AG20443 (cell line): Measurements from ENCODE around the gene ACAP3.

Experiments used
- DNase-seq: peaks from one replicate; pipeline ENCODE4 v3.0.0; 2012; ENCODE audit warnings: low spot score, mixed read lengths

ACAP3 gene

GRCh38 chr1:1285102-1285571 is 22.6 kb downstream of the ACAP3 start:
- no peak for DNase-seq

- no peak for DNase-seq
Measured at GRCh38 chr1:1284221-1285101, 23.3 kb downstream of the ACAP3 start.

- DNase-seq, result peak; percentile 33
Measured at GRCh38 chr1:1283821-1284220, 23.9 kb downstream of the ACAP3 start.

GRCh38 chr1:1282998-1283397 is 24.7 kb downstream of the ACAP3 start:
- DNase-seq, result no peak

- DNase-seq, result peak; percentile 76
Measured at GRCh38 chr1:1281533-1282321, 26.0 kb downstream of the ACAP3 start.

GRCh38 chr1:1280782-1281481 is 26.8 kb downstream of the ACAP3 start:
- no peak for DNase-seq

GRCh38 chr1:1279028-1279427 is 28.7 kb downstream of the ACAP3 start:
- DNase-seq, result no peak

- DNase-seq, result no peak
Measured at GRCh38 chr1:1278620-1279019, 29.1 kb downstream of the ACAP3 start.

- DNase-seq, result no peak
Measured at GRCh38 chr1:1275836-1276235, 31.9 kb downstream of the ACAP3 start.

GRCh38 chr1:1274931-1275431 is 32.7 kb downstream of the ACAP3 start:
- no peak for DNase-seq

- DNase-seq, result no peak
Measured at GRCh38 chr1:1274299-1274930, 33.3 kb downstream of the ACAP3 start.

- DNase-seq, result peak; percentile 99
Measured at GRCh38 chr1:1273512-1274298, 34.0 kb downstream of the ACAP3 start, which contains the start of gene UBE2J2. Gene UBE2J2 (minus strand): TSS chr1:1273854. CDS start chr1:1267992, 5,862 bp downstream.

GRCh38 chr1:1273209-1273511 is 34.6 kb downstream of the ACAP3 start:
- DNase-seq, result no peak

- DNase-seq, result no peak
Measured at GRCh38 chr1:1272341-1273208, 35.2 kb downstream of the ACAP3 start.

- peak; percentile 57 for DNase-seq
Measured at GRCh38 chr1:1270813-1271212, 36.9 kb downstream of the ACAP3 start.

GRCh38 chr1:1268284-1268682 is 39.4 kb downstream of the ACAP3 start:
- no peak for DNase-seq

GRCh38 chr1:1267488-1268283 is 40.0 kb downstream of the ACAP3 start:
- DNase-seq, result no peak

- peak; percentile 92 for DNase-seq
Measured at GRCh38 chr1:1264868-1265272, 42.9 kb downstream of the ACAP3 start.

- no peak for DNase-seq
Measured at GRCh38 chr1:1264026-1264425, 43.7 kb downstream of the ACAP3 start.
